Measurements from ENCODE around the gene CEMIP2. TPM values are rescaled to one million over a fixed set of nuclear protein-coding genes. Genes with fewer than 3 reads are reported as not detected.

The CEMIP2 gene
- polyA plus RNA-seq, 2 donors = 5.5 to 5.8 TPM

GRCh38 chr9:71754151-71754550 lies 14.2 kb downstream of the CEMIP2 start:
- H3K4me1 ChIP-seq (ENCODE audit: control insufficient read depth in 2 of 2, insufficient read depth in 2 of 2, low read length in 1 of 2) = no peaks in the 10 kb centered on the region
- 85 to 89% methylated on average over 4 of the region's 4 CpGs for whole genome bisulfite sequencing, 2 donors
- H3K36me3 ChIP-seq (ENCODE audit: control insufficient read depth in 2 of 2, insufficient read depth in 2 of 2, low read length in 1 of 2) = no peaks in the 10 kb centered on the region

GRCh38 chr9:71752928-71753327 lies 15.4 kb downstream of the CEMIP2 start:
- Histone ChIP-seq H3K27me3 (ENCODE audit: control insufficient read depth in 1 of 2, insufficient read depth in 2 of 2, low read length in 2 of 2) (no peaks in the 10 kb centered on the region), H3K36me3 (ENCODE audit: control insufficient read depth in 2 of 2, insufficient read depth in 2 of 2, low read length in 1 of 2) (no peaks in the 10 kb centered on the region), H3K4me1 (ENCODE audit: control insufficient read depth in 2 of 2, insufficient read depth in 2 of 2, low read length in 1 of 2) (no peaks in the 10 kb centered on the region), H3K4me3 (ENCODE audit: low read depth in 1 of 2, low read length in 2 of 2) (no peak overlapping the region), H3K27ac (ENCODE audit: low read depth in 2 of 2, low read length in 1 of 2) (no peak overlapping the region), H3K9me3 (ENCODE audit: control insufficient read depth in 2 of 2, insufficient read depth in 1 of 2, low read depth in 1 of 2, low read length in 1 of 2) (no peaks in the 10 kb centered on the region)
- WGBS, 2 donors = 77 to 79% methylated on average over 3 of the region's 3 CpGs

More at GRCh38 chr9:71754151-71754550, 14.2 kb downstream of the CEMIP2 start:
- no peaks in the 10 kb centered on the region for H3K9me3 ChIP-seq (ENCODE audit: control insufficient read depth in 2 of 2, insufficient read depth in 1 of 2, low read depth in 1 of 2, low read length in 1 of 2)
- H3K4me3 ChIP-seq (ENCODE audit: low read depth in 1 of 2, low read length in 2 of 2) = no peak overlapping the region
- no peaks in the 10 kb centered on the region for H3K27me3 ChIP-seq (ENCODE audit: control insufficient read depth in 1 of 2, insufficient read depth in 2 of 2, low read length in 2 of 2)
- H3K27ac ChIP-seq (ENCODE audit: low read depth in 2 of 2, low read length in 1 of 2) = no peak overlapping the region

- no peak overlapping the region for H3K27ac ChIP-seq (ENCODE audit: low read depth in 2 of 2, low read length in 1 of 2)
- no peak overlapping the region for H3K4me3 ChIP-seq (ENCODE audit: low read depth in 1 of 2, low read length in 2 of 2)
- no peaks in the 10 kb centered on the region for H3K36me3 ChIP-seq (ENCODE audit: control insufficient read depth in 2 of 2, insufficient read depth in 2 of 2, low read length in 1 of 2)
- H3K4me1 ChIP-seq (ENCODE audit: control insufficient read depth in 2 of 2, insufficient read depth in 2 of 2, low read length in 1 of 2) = no peaks in the 10 kb centered on the region
- H3K9me3 ChIP-seq (ENCODE audit: control insufficient read depth in 2 of 2, insufficient read depth in 1 of 2, low read depth in 1 of 2, low read length in 1 of 2) = no peaks in the 10 kb centered on the region
- no peaks in the 10 kb centered on the region for H3K27me3 ChIP-seq (ENCODE audit: control insufficient read depth in 1 of 2, insufficient read depth in 2 of 2, low read length in 2 of 2)
- 48 to 60% methylated on average over 1 of the region's 1 CpG for WGBS, 2 donors
These were observed 16.0 kb downstream of the CEMIP2 start for GRCh38 chr9:71752352-71752751.

GRCh38 chr9:71748280-71748743 lies 20.0 kb downstream of the CEMIP2 start:
- no peak overlapping the region for H3K4me3 ChIP-seq (ENCODE audit: low read depth in 1 of 2, low read length in 2 of 2)
- H3K9me3 ChIP-seq (ENCODE audit: control insufficient read depth in 2 of 2, insufficient read depth in 1 of 2, low read depth in 1 of 2, low read length in 1 of 2) = no peaks in the 10 kb centered on the region
- WGBS, 2 donors = 70 to 86% methylated on average over 1 of the region's 1 CpG
- H3K36me3 ChIP-seq (ENCODE audit: control insufficient read depth in 2 of 2, insufficient read depth in 2 of 2, low read length in 1 of 2) = peaks cover 2 to 9% of the 10 kb centered on the region in 2 donors
- no peaks in the 10 kb centered on the region for H3K27me3 ChIP-seq (ENCODE audit: control insufficient read depth in 1 of 2, insufficient read depth in 2 of 2, low read length in 2 of 2)
- H3K27ac ChIP-seq (ENCODE audit: low read depth in 2 of 2, low read length in 1 of 2) = no peak overlapping the region
- no peaks in the 10 kb centered on the region for H3K4me1 ChIP-seq (ENCODE audit: control insufficient read depth in 2 of 2, insufficient read depth in 2 of 2, low read length in 1 of 2)

- no peaks in the 10 kb centered on the region for H3K9me3 ChIP-seq (ENCODE audit: control insufficient read depth in 2 of 2, insufficient read depth in 1 of 2, low read depth in 1 of 2, low read length in 1 of 2)
- H3K4me1 ChIP-seq (ENCODE audit: control insufficient read depth in 2 of 2, insufficient read depth in 2 of 2, low read length in 1 of 2) = no peaks in the 10 kb centered on the region
- no peak overlapping the region for H3K4me3 ChIP-seq (ENCODE audit: low read depth in 1 of 2, low read length in 2 of 2)
- no peaks in the 10 kb centered on the region for H3K27me3 ChIP-seq (ENCODE audit: control insufficient read depth in 1 of 2, insufficient read depth in 2 of 2, low read length in 2 of 2)
- peaks cover 2 to 9% of the 10 kb centered on the region in 2 donors for H3K36me3 ChIP-seq (ENCODE audit: control insufficient read depth in 2 of 2, insufficient read depth in 2 of 2, low read length in 1 of 2)
- H3K27ac ChIP-seq (ENCODE audit: low read depth in 2 of 2, low read length in 1 of 2) = no peak overlapping the region
These were observed 20.7 kb downstream of the CEMIP2 start for GRCh38 chr9:71747576-71747975.

GRCh38 chr9:71746758-71747125 lies 21.6 kb downstream of the CEMIP2 start:
- 95 to 100% methylated on average over 1 of the region's 1 CpG for WGBS, 2 donors
- Histone ChIP-seq H3K4me1 (ENCODE audit: control insufficient read depth in 2 of 2, insufficient read depth in 2 of 2, low read length in 1 of 2) (no peaks in the 10 kb centered on the region), H3K27ac (ENCODE audit: low read depth in 2 of 2, low read length in 1 of 2) (no peak overlapping the region)

GRCh38 chr9:71746023-71746757 lies 22.1 kb downstream of the CEMIP2 start:
- Histone ChIP-seq H3K9me3 (ENCODE audit: control insufficient read depth in 2 of 2, insufficient read depth in 1 of 2, low read depth in 1 of 2, low read length in 1 of 2) (no peaks in the 10 kb centered on the region), H3K36me3 (ENCODE audit: control insufficient read depth in 2 of 2, insufficient read depth in 2 of 2, low read length in 1 of 2) (peaks cover 2 to 9% of the 10 kb centered on the region in 2 donors), H3K4me1 (ENCODE audit: control insufficient read depth in 2 of 2, insufficient read depth in 2 of 2, low read length in 1 of 2) (no peaks in the 10 kb centered on the region), H3K27me3 (ENCODE audit: control insufficient read depth in 1 of 2, insufficient read depth in 2 of 2, low read length in 2 of 2) (no peaks in the 10 kb centered on the region), H3K4me3 (ENCODE audit: low read depth in 1 of 2, low read length in 2 of 2) (no peak overlapping the region), H3K27ac (ENCODE audit: low read depth in 2 of 2, low read length in 1 of 2) (no peak overlapping the region)
- WGBS, 2 donors = 94 to 95% methylated on average over 6 of the region's 6 CpGs

More at GRCh38 chr9:71746758-71747125, 21.6 kb downstream of the CEMIP2 start:
- no peaks in the 10 kb centered on the region for H3K9me3 ChIP-seq (ENCODE audit: control insufficient read depth in 2 of 2, insufficient read depth in 1 of 2, low read depth in 1 of 2, low read length in 1 of 2)
- H3K36me3 ChIP-seq (ENCODE audit: control insufficient read depth in 2 of 2, insufficient read depth in 2 of 2, low read length in 1 of 2) = peaks cover 2 to 9% of the 10 kb centered on the region in 2 donors
- H3K4me3 ChIP-seq (ENCODE audit: low read depth in 1 of 2, low read length in 2 of 2) = no peak overlapping the region
- H3K27me3 ChIP-seq (ENCODE audit: control insufficient read depth in 1 of 2, insufficient read depth in 2 of 2, low read length in 2 of 2) = no peaks in the 10 kb centered on the region

GRCh38 chr9:71744754-71745521 lies 23.4 kb downstream of the CEMIP2 start:
- WGBS, 2 donors = 97% methylated on average over 16 of the region's 16 CpGs
- Histone ChIP-seq H3K27ac (ENCODE audit: low read depth in 2 of 2, low read length in 1 of 2) (no peak overlapping the region), H3K36me3 (ENCODE audit: control insufficient read depth in 2 of 2, insufficient read depth in 2 of 2, low read length in 1 of 2) (peaks cover 2 to 9% of the 10 kb centered on the region in 2 donors), H3K9me3 (ENCODE audit: control insufficient read depth in 2 of 2, insufficient read depth in 1 of 2, low read depth in 1 of 2, low read length in 1 of 2) (no peaks in the 10 kb centered on the region), H3K4me1 (ENCODE audit: control insufficient read depth in 2 of 2, insufficient read depth in 2 of 2, low read length in 1 of 2) (no peaks in the 10 kb centered on the region), H3K4me3 (ENCODE audit: low read depth in 1 of 2, low read length in 2 of 2) (no peak overlapping the region), H3K27me3 (ENCODE audit: control insufficient read depth in 1 of 2, insufficient read depth in 2 of 2, low read length in 2 of 2) (no peaks in the 10 kb centered on the region)

GRCh38 chr9:71743882-71744281 lies 24.4 kb downstream of the CEMIP2 start:
- H3K4me1 ChIP-seq (ENCODE audit: control insufficient read depth in 2 of 2, insufficient read depth in 2 of 2, low read length in 1 of 2) = no peaks in the 10 kb centered on the region
- no peak overlapping the region for H3K4me3 ChIP-seq (ENCODE audit: low read depth in 1 of 2, low read length in 2 of 2)
- H3K27ac ChIP-seq (ENCODE audit: low read depth in 2 of 2, low read length in 1 of 2) = no peak overlapping the region
- no peaks in the 10 kb centered on the region for H3K9me3 ChIP-seq (ENCODE audit: control insufficient read depth in 2 of 2, insufficient read depth in 1 of 2, low read depth in 1 of 2, low read length in 1 of 2)
- H3K36me3 ChIP-seq (ENCODE audit: control insufficient read depth in 2 of 2, insufficient read depth in 2 of 2, low read length in 1 of 2) = peaks cover 2 to 9% of the 10 kb centered on the region in 2 donors
- 90% methylated on average over 5 of the region's 5 CpGs for WGBS, 2 donors
- no peaks in the 10 kb centered on the region for H3K27me3 ChIP-seq (ENCODE audit: control insufficient read depth in 1 of 2, insufficient read depth in 2 of 2, low read length in 2 of 2)

All from esophagus (tissue), 2 donors.